Activated CD4-positive, CD25-positive, alpha-beta regulatory T cell treated with anti-CD3 and anti-CD28 coated beads, Interleukin-2, amount 50 U/mL, for 72 hours (primary cell): ENCODE results near the gene SLC38A8.
A peak's percentile ranks its signal among the peaks of the same experiment; 100 is the strongest.

Experiments used
- DNase-seq: peaks from one replicate; pipeline ENCODE4 v3.0.0; 2021

Gene SLC38A8

GRCh38 chr16:84042308-84042878 lies at the start of gene SLC38A8:
SLC38A8 (minus strand) TSS chr16:84042795; CDS start chr16:84042157, 638 bp downstream.
- DNase-seq, result no peak

DNA sequence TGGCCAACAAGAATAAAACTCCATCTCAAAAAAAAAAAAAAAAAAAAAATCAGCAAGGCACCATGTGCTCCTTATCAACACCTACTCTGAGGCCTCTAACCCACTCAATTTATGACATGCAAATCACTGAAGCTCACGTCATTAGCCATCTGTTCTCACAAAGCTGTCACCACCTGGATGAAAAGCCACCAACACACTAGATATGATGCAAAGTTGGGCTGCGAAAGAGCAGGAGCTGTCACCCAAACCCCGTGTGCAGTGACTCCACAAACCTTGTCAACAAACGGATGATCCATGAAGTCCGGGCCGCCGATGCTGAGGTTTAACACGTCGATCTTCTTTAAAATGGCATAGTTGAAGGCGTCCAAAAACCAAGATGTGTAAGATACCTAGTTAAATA lies 48.9 kb upstream of the SLC38A8 start:
- no peak for DNase-seq

GRCh38 chr16:84090211-84090610 lies 47.6 kb upstream of the SLC38A8 start:
- no peak for DNase-seq

DNA sequence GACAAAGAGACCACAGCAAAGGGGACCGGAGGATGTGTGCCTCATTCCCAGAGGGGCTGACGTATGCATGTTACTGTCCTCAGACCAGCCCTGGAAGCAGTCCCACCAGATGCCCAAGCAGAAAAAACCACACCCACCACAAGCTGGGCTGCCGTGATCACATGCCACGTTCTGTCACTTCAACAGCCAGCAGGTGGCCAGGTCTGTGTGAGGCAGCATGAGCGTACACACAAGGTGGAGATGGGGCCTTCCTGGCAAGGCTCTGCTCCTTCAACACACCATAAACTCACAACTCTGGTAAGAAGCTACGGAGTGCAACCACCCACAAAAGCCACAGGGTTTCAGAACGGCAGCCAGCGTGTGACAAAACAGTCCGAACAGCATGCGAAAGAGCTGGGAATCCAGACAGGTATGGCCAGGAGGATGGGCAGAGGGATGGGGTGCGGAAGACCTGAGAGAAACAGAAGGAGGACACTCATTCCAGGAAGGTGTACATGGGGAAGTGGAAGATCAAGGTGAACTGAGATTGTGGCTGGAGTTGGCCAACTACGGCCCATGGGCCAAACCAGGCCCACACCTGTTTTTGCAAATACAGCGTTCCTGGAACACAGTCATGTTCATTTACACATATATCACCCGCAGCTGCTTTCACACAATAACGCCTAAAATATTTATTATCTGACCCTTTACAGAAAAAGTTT lies 46.2 kb upstream of the SLC38A8 start:
- DNase-seq, result peak; percentile 35

DNA sequence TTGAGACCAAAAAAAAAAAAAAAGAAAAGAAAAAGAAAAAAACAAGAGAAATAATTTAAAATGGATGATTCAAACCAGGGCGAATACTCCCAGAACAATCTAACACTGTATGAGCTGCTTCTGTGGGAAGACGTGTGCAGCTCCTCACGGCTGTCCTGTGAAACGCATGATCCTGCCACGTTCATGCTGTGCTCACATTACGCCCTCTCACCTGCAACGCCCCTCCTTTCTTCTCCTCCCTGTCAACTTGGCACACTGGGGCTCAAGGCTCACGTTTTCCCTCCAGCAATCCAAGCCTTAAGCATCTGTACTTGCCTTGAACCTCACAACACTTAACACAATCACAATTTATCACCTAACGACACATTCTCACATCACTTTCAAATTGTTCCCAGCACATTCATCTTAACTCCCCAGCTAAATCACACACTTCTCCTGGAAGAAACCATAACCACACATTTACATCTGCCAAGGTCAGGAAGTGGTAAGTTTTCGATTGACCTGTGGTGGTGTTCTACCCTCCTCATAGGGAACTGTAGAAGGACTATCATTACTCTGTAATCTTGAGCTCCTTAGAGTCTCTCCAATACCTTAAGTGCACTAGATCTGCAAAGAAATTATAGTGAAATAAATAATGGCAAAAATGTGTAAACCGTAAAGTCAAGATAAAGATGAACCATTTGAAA lies 45.0 kb upstream of the SLC38A8 start:
- DNase-seq, result no peak

- DNase-seq, result no peak
These were observed 44.4 kb upstream of the SLC38A8 start for GRCh38 chr16:84087001-84087400.

GRCh38 chr16:84086341-84086740 lies 43.7 kb upstream of the SLC38A8 start:
- no peak for DNase-seq

DNA sequence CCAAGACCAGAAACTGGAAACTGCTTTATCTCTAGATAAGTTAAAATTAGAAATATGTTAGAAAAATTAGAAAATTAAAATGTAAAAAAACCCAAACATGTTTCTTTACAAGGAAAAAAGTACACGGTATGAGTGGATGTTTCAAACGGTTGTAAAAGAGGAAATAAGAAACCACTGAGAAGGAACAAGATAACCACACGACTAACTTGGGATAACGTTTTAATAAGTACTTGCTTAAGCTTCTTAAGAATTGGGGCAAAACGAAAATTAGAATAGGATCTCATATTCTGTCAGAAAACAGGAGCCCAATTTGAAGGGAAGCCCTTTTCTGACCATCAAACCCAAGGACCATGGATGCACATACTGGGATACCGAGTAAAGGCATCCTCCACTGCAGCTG lies 43.2 kb upstream of the SLC38A8 start:
- no peak for DNase-seq

- no peak for DNase-seq
These were observed 42.7 kb upstream of the SLC38A8 start for GRCh38 chr16:84085271-84085667.

GRCh38 chr16:84084570-84085270 lies 42.1 kb upstream of the SLC38A8 start:
- peak; percentile 60 for DNase-seq

- DNase-seq, result no peak
These were observed 40.4 kb upstream of the SLC38A8 start for GRCh38 chr16:84082835-84083569.

GRCh38 chr16:84082110-84082509 lies 39.5 kb upstream of the SLC38A8 start:
- DNase-seq, result no peak

GRCh38 chr16:84081446-84081989 lies 38.9 kb upstream of the SLC38A8 start:
- no peak for DNase-seq

DNA sequence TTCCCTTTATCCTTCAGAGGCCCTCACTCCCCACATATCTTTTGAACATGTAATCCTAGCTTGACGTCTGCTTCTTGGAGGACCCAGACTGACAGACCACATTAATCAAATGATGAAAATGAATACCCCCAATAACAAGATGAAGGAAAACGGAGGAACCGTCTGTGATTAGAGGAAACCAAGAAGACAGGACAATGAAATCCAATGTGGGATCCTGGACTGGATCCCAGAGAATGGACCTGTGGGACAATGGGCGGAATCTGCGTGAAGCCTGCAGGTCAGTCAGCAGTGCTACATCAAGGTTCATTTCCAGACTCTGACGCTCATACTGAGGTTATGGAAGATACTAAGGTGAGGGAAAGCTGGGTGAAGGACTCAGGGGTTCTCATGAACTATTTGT lies 38.2 kb upstream of the SLC38A8 start:
- no peak for DNase-seq

- DNase-seq, result no peak
These were observed 37.8 kb upstream of the SLC38A8 start for GRCh38 chr16:84080378-84080777.

GRCh38 chr16:84079664-84080063 lies 37.1 kb upstream of the SLC38A8 start:
- no peak for DNase-seq

DNA sequence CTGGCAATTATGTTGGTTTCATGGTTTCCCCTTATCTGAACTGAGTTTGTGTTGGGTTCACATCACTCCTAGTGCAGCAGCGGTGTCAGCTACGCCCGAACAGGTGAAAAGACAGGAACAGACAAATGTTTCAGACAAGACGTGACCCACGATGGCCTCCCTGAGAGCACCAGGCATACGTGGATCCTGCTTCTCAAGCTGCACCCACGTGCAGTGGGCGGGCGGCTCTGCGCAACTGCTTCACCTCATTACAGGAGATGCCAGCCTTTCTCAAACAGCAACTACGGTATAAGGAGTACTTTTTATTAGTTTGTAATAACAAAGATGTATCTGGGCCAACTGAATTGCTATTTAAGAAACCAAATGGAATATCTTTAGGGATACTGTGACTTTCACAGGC lies 32.8 kb upstream of the SLC38A8 start:
- no peak for DNase-seq

DNA sequence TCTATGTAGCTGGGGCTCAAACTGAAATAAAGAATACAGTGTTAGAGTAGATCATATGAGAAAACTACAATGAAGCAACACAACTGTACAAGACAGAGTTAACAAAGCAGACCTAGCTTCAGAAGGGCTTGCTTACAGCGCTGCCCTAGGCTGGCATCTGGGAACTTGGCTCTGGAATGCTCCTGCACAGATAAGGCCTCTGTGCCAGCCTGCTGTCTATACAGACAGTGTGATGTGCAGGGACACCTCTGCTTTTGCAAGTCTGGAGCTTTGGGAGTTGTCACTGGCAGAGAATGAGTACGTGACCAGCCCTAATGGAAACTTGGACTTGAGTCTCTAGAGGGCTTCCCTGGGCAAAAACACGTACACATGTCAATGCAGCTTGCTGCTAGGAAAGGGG lies 32.1 kb upstream of the SLC38A8 start:
- DNase-seq, result no peak

DNA sequence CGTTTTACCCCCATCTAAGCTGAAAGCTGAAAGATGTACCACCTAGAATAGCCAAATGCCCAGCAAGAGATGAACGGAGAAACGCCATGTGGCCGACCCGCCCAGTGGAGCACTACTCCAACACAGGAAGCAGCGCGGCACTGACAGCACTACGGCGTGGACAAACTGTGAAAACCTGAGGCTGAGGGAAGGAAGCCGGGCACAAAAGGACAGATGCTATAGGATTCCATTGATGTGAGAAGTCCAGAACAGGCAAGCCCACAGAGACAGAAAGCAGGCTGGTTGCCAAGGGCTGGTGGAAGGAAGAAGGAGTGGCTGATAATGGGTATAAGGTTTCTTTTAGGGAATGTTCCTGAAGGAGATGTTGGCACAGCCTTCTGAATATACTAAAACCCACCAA lies 29.4 kb upstream of the SLC38A8 start:
- no peak for DNase-seq

DNA sequence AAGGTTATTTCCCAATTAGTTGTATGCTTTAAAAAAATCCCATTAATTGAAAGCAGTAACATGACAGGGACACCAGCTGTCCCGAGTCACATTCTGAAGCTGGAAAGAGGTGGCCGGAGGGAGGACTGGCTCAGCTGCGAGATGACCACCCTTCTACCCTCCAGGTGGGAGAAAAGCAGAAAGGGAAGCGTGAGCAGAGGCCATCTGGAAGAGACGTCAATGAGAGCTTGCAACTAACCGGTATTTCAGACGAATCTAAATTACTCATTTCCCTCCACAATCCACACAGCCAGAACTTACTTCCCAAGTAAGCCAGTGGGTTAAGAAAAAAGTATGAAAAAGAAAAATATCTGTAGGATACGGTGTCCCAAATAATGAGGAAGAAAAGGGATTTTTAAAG lies 28.5 kb upstream of the SLC38A8 start:
- no peak for DNase-seq

DNA sequence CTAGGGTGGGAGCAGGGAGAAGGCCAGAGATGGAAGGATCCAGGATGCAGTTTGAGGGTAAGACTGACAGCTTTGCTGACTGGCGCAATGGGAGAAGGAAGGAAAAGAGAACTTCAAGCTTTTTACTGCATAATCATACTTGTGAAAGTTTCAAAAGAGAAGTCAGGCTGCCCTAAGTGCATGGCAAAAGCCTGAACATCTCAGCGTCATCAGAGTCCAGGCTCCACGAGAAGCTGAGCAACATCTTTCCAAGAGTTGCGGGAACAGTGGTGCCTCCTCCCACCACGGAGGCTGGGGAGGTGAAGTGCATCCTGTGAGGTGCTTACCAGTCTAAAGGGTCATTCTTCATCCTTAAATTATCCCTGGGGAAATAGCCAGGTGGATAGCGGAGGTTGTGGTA lies 26.9 kb upstream of the SLC38A8 start:
- DNase-seq, result no peak

GRCh38 chr16:84068783-84069462 lies 26.3 kb upstream of the SLC38A8 start:
- no peak for DNase-seq
